ENCODE data around the gene LYST.

The LYST gene

GRCh38 chr1:235714205-235714897 is 152.4 kb downstream of the LYST start:
- DNase-seq (ENCODE audit: low read depth), result no peak

GRCh38 chr1:235712812-235713211 is 153.9 kb downstream of the LYST start:
- DNase-seq (ENCODE audit: low read depth), result no peak

DNA sequence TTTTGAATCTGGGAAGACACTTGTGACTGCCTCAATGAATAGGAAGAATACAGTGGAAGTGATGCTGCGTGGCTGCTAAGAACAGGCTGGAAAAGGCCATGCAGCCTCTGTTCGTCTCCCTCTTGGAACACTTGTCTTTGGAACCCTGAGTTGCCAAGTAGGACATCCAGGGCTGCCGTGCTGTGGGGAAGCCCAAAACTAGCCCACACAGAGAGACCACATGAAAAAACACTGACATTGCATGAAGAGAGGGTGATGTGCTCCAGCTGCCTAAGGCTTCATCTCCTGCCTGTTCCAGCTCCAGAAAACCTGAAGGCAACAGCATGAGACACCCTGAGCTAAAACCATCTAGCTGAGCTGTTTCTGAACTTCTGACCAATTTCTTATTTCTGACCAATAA is 156.0 kb downstream of the LYST start:
- DNase-seq (ENCODE audit: low read depth), result no peak

DNA sequence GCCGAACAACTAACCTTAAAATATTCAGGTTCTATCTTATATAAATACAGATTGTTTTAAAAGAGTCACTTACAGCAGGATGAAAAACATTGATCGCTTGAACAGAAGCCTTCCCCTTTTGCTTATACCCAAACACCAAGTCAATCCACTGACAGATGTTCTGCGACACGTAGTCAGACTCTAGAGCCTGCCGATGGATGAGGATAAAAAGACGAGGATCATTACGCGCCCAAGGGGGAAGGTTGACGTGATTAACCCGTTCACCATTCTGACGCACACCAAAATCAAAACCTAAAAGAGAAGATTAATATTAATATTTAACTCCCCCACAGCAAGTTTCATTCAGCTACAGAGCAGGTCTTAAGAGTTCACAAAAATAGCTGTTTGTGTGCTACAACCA is 157.7 kb downstream of the LYST start:
- no peak for DNase-seq (ENCODE audit: low read depth)

DNA sequence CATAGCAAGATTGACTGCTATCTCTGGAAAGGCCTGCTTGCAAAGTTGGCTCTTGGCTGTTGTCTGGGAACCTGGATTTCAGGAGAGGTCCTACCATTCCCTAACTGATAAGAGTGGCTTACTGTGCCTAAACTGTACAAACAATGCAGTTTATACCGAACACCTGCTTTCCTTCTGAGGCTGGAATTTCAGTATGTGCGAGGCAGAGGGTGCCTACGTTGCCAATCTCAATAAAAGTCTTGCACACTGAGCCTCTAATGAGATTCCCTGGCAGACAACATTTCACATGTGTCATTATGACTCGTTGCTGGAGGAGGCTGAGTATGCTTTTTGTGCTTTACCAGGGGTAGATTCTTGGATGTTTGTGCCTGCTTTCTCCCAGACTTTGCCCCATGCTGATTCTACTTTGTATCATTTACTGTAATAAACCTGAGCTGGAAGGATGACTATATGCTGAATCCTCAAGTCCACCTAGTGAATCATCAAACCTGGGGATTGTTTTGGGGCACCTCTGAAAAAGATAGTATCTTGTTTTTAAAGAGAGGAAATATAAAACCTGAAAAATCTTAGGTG is 158.2 kb downstream of the LYST start:
- DNase-seq (ENCODE audit: low read depth), result peak; percentile 24

DNA sequence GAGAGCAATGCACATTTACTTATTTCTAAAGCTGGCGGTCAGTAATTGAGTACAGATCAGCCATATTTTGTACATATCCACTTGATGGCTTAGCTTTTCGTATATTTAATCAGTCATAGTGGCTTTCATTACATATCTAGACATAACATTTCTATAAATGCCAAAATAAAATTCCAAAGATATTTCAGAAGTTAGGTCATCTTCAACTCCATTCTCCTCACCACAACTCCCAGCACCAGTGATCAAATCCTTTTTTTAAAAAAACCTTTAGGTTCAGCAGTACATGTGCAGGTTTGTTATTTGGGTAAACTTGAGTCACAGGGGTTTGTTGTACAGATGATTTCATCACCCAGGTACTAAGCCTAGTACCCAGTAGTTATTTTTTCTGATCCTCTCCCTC is 163.2 kb downstream of the LYST start:
- DNase-seq (ENCODE audit: low read depth), result peak; percentile 17

GRCh38 chr1:235702412-235702811 is 164.3 kb downstream of the LYST start:
- no peak for DNase-seq (ENCODE audit: low read depth)

- DNase-seq (ENCODE audit: low read depth), result no peak
These were observed 169.2 kb downstream of the LYST start for GRCh38 chr1:235697508-235697907.

DNA sequence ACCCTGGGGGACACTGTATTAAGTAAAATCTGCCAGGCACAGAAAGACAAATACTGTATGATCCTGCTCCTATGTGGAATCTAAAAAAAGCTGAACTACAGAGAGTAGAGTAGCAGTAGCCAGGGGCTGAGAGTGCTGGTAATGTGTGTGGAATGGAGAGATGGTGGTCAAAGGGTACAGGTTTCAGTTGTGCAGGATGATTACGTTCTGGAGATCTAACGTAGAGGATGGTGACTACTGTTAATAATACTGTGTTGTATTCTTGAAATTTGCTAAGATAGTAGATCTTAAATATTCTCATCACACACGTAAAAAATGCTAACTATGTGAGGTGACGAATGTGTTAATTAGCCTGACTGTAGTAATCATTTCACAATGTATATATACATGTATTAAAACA is 177.3 kb downstream of the LYST start:
- no peak for DNase-seq (ENCODE audit: low read depth)

DNA sequence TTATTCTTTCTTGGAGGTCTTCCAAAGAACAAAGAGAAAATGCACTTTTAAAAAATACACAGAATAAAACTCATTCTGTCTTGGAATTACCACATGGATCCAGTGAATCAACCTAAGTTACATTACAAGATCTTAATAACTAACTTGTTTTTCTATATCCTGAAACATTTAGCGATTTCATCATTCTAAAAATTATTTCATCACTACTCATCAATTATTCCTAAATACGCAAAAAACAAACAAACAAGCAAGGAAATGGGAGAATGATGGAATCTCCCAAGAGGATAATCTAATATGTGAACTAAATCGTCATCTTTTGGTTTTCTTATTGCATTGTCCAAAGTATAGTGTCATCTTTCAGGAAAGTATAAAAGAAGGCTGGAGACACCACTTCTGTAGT is 178.6 kb downstream of the LYST start:
- no peak for DNase-seq (ENCODE audit: low read depth)

DNA sequence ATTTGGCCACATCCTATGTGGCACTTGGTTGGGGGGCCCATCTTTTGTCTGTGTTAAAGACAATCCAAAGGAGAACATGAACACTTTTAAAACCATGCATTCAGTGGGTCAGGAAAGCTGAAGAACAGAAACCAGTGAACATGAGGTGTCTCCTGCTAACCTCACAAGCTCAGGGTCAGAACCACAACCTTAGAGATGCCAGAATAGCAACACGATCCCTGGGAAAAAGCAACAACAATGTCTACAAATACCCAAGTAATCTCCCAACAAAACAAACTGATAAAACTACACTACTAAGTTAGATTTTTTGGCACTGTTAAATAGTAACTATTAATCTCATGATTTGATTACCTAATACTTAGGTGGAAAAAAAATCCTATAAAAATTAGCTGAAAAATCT is 183.1 kb downstream of the LYST start:
- DNase-seq (ENCODE audit: low read depth), result no peak

GRCh38 chr1:235682216-235682615 is 184.5 kb downstream of the LYST start:
- no peak for DNase-seq (ENCODE audit: low read depth)

DNA sequence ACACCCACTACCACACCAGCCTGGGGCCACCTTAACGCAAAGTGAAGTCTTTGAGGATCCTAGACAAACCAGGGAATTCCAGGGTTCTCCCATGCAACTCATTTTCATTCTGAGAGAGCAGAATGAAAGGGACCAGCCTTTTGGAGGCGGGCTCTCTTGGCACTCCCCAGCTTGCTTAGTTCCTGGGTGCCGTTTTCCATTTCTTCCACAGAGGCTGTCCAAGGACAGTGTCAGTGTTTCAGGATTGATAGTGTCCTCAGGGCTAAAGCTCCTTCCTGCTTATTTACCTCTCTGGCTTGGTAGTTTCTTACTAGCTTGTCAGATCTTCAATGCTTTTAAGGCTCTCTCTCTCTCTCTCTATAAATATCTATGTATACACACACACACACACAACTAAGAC is 187.1 kb downstream of the LYST start:
- no peak for DNase-seq (ENCODE audit: low read depth)

GRCh38 chr1:235679005-235679404 is 187.7 kb downstream of the LYST start:
- no peak for DNase-seq (ENCODE audit: low read depth)

DNA sequence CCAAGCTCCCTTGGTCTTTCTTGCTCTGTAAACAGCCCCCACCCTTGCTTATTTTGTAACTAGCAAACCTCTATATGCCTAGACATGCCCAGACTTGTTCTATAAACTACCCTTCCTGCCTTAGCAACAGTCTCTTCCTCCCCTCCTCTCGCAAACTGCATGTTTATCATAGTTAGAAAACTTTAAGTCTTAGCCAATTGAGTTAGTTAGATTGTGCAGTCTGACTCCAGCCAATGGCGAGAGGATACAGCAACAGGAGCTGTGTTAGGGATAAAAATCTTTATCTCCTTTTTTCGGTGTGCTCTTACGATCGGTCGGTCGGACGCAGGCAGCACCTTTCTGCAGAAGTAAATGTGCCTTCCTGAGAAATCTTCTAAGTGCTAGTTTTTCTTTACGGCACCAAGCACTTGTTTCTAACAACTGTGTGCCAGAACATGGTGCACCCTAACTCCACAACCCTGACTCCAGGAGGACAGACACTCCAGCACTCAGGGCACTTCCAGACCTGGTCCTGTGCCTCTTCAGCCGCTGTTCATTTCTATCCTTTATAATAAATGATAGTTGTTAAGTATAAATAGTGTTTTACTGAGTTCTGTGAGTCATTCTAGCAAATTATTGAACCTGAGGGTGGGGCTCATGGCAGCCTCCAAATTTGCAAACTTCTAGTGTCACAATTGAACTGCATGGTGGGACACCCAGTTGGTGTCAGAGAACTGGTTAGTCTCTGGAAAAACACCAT is 191.4 kb downstream of the LYST start:
- DNase-seq (ENCODE audit: low read depth), result no peak

GRCh38 chr1:235673981-235674380 is 192.7 kb downstream of the LYST start:
- DNase-seq (ENCODE audit: low read depth), result no peak

DNA sequence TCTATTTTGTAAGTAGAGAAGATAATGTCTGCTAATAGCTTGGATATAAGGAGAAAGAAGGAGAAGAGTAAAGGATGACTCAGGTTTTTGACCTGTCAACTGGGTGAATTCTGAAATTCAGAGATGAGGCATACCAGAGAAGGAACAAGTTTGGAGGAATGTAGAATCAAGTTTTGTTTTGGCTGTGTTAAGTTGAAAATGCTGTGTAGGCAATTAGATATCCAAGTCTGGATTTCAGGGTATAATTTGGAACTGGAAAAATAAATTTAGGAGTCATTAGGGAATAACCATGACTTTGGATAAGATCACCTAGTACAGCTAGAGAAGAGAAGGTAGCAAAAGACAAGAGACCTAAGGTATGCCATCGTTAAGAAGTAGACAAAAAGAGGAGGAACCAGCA is 194.7 kb downstream of the LYST start:
- no peak for DNase-seq (ENCODE audit: low read depth)

- no peak for DNase-seq (ENCODE audit: low read depth)
These were observed 196.4 kb downstream of the LYST start for GRCh38 chr1:235670157-235670776.

DNA sequence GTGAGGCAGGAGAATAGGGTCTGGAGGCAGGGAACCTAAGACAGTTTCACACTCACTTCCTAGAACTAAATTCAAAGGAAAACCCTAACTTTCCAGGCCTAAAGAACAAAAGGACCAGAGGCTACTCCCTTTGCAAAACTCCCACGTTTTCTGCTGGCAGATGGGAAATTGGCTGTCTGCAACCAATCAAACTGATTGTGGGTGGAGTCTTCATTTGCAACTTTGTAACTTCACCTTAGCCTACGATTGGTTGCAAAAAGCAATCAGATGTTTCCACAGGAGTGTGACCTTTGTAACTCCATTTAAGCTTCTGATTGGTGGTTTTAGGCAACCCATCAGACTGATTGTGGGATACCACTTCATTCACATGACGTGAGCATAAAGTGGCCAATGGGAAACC is 197.4 kb downstream of the LYST start:
- DNase-seq (ENCODE audit: low read depth), result no peak

GRCh38 chr1:235663628-235664027 is 203.1 kb downstream of the LYST start:
- no peak for DNase-seq (ENCODE audit: low read depth)

GRCh38 chr1:235661568-235661967 is 205.1 kb downstream of the LYST start:
- DNase-seq (ENCODE audit: low read depth), result no peak

GRCh38 chr1:235659186-235659771 is 207.4 kb downstream of the LYST start:
- no peak for DNase-seq (ENCODE audit: low read depth)

All from GM04503 (cell line).